Liver (tissue), 3 donors: Measurements from ENCODE around the gene MAP4K1.

Source experiments
- TAF1 ChIP-seq: conservative IDR thresholded peaks from 2 replicates; pipeline ENCODE4 v1.6.1; 2016; ENCODE audit warnings: antibody characterized with exemption, mild to moderate bottlenecking
- ZBTB33 ChIP-seq: IDR thresholded peaks from 2 replicates; pipeline ENCODE4 v1.6.1; 2016; ENCODE audit warnings: antibody characterized with exemption
- TF ChIP-seq, protein P1 (sequence below): fragments of 150-350 bp; IDR thresholded peaks from 2 replicates; pipeline ENCODE4 v1.5.1; 2017; ENCODE audit warnings: improper control_type of control experiment, low read depth, low read length; ENCODE audit not compliant: missing input control
- donor health status: healthy.
- donor health status: healthy.

DNA sequence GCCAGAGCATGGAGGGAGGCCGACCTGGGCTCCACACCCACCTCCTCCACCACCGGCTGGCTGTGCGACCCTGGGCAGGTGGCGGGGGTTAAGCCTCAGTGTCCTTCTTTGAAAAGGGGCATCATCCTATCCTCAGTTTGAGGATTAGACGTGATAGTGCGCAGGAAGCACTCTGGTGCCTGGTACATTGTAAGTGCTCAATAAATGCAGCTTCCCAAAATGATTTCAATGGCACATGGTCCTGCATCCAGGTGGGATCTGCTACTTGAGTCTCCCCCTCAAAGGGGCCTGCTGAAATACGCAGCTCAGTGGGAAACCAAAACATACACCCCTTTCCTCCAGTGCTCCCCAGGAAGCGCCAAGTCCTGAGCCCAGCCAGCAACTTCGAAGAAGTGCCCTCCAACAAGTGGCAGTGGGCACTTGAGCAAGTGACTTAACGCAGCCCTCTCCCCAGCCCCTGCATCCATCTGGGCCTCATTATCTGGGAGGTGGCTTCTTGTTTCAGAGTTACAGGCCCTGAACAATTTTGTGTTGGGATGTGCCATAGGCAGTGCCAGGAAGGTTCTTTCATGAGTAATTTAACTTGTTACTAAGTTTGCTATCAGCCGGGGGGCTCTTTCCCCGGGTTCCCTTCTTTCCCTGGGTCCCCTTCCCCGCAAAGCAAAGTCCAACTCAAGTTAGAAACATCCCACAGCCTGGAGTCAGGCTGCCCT, 47.6 kb upstream of the MAP4K1 start:
- TF ChIP-seq, protein P1, sequence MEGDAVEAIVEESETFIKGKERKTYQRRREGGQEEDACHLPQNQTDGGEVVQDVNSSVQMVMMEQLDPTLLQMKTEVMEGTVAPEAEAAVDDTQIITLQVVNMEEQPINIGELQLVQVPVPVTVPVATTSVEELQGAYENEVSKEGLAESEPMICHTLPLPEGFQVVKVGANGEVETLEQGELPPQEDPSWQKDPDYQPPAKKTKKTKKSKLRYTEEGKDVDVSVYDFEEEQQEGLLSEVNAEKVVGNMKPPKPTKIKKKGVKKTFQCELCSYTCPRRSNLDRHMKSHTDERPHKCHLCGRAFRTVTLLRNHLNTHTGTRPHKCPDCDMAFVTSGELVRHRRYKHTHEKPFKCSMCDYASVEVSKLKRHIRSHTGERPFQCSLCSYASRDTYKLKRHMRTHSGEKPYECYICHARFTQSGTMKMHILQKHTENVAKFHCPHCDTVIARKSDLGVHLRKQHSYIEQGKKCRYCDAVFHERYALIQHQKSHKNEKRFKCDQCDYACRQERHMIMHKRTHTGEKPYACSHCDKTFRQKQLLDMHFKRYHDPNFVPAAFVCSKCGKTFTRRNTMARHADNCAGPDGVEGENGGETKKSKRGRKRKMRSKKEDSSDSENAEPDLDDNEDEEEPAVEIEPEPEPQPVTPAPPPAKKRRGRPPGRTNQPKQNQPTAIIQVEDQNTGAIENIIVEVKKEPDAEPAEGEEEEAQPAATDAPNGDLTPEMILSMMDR = no peak
- no peak for TF ChIP-seq TAF1
- no peak for TF ChIP-seq ZBTB33
